GM12878 (cell line): ENCODE results near the gene GJC1.

Source experiments
- EZH2 ChIP-seq: IDR thresholded peaks from 2 replicates; pipeline ENCODE4 v1.6.1; 2012; ENCODE audit warnings: low read depth, mild to moderate bottlenecking, control low read depth, inconsistent platforms, low read length, borderline replicate concordance; ENCODE audit not compliant: control insufficient read depth
- GABPA ChIP-seq: IDR thresholded peaks from 2 replicates; pipeline ENCODE4 v1.6.1; 2014; ENCODE audit warnings: antibody characterized with exemption, low read depth, mild to moderate bottlenecking, inconsistent platforms
- HCFC1 ChIP-seq: fragments of 150-350 bp; IDR thresholded peaks from 2 replicates; pipeline ENCODE4 v1.6.1; 2014; ENCODE audit warnings: low read length
- KDM1A ChIP-seq: fragments of 200-600 bp; sonication (generic); IDR thresholded peaks from 2 replicates; pipeline ENCODE4 v1.6.1; 2016; ENCODE audit warnings: borderline replicate concordance

DNA sequence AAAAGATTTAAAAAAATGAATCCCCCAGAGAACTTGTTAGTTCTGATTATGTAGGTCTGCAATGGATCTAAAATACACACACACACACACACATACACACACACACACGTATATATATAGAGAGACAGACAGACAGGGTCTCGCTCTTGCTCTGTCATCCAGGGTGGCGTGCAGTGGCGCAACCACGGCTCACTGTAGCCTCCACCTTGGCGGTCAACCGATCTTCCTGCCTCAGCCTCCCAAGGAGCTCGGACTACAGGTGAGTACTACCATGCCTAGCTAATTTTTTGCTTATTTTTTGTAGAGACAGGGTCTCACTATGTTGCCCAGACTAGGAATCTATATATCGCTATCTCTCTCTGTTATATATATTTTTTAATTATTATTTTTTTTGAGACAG is 33.4 kb downstream of the GJC1 start:
- TF ChIP-seq HCFC1, result no peak
- TF ChIP-seq KDM1A, result no peak
- TF ChIP-seq EZH2, result no peak
- no peak for TF ChIP-seq GABPA
